MCF 10A (cell line): Measurements from ENCODE around the gene SLMAP. TPM values are rescaled to one million over a fixed set of nuclear protein-coding genes. Genes with fewer than 3 reads are reported as not detected.

ENCODE experiments used
- BruUV-seq: library from RNA; stranded (reverse); fragments of 400-500 nt; replicated peaks from 2 replicates; lab custom pipeline; 2021; lab: Mats Ljungman, UMichigan
- CTCF ChIA-PET: fragments of 300-600 bp; sonication (Branson Sonifier 250); formaldehyde crosslinking; extraction: SDS; loops from one replicate; lab custom pipeline; 2021; ENCODE audit warnings: antibody characterized with exemption, inconsistent platforms; lab: Yijun Ruan, JAX
- POLR2A ChIA-PET: fragments of 300-600, 350-650 bp; sonication (Branson Sonifier 250); formaldehyde crosslinking; extraction: SDS; loops from one replicate; lab custom pipeline; 2020; ENCODE audit warnings: antibody characterized with exemption, inconsistent platforms; lab: Yijun Ruan, JAX
- DNase-seq: peaks from one replicate; pipeline ENCODE4 v3.0.0-alpha.2; 2018; ENCODE audit not compliant: unreplicated experiment
- H3K27ac Mint-ChIP-seq: one replicate; pipeline ENCODE4 v1.8.0; 2022; ENCODE audit warnings: mild to moderate bottlenecking, low read depth, mixed read lengths; ENCODE audit not compliant: unreplicated experiment
- H3K27me3 Mint-ChIP-seq: one replicate; pipeline ENCODE4 v1.8.0; 2022; ENCODE audit warnings: mixed read lengths; ENCODE audit not compliant: insufficient read depth, unreplicated experiment
- H3K36me3 Mint-ChIP-seq: one replicate; pipeline ENCODE4 v1.8.0; 2022; ENCODE audit warnings: mild to moderate bottlenecking, moderate library complexity, mixed read lengths; ENCODE audit not compliant: insufficient read depth, unreplicated experiment
- H3K4me1 Mint-ChIP-seq: one replicate; pipeline ENCODE4 v1.8.0; 2022; ENCODE audit warnings: mixed read lengths; ENCODE audit not compliant: insufficient read depth, unreplicated experiment
- H3K4me3 Mint-ChIP-seq: one replicate; pipeline ENCODE4 v1.8.0; 2022; ENCODE audit warnings: mild to moderate bottlenecking, moderate library complexity, mixed read lengths; ENCODE audit not compliant: unreplicated experiment
- H3K9me3 Mint-ChIP-seq: one replicate; pipeline ENCODE4 v1.8.0; 2022; ENCODE audit warnings: mixed read lengths; ENCODE audit not compliant: unreplicated experiment
- intact Hi-C: fragments of 100-400 bp; cut with micrococcal nuclease; formaldehyde crosslinking; loops from 2 replicates; pipeline ENCODE4 v1.14.1; 2022
- total RNA-seq: library from RNA; stranded (reverse); gene quantifications from 2 replicates; pipeline ENCODE4 v1.2.3, GENCODE V29; 2022
- TF ChIP-seq, protein P1 (sequence below): fragments of 200-600 bp; IDR thresholded peaks from one replicate; pipeline ENCODE4 v1.8.0; 2022; ENCODE audit warnings: antibody characterized with exemption, mild to moderate bottlenecking; ENCODE audit not compliant: unreplicated experiment

SLMAP gene
- total RNA-seq, 1 experiment from 2014 or later: 77.9 TPM

DNA sequence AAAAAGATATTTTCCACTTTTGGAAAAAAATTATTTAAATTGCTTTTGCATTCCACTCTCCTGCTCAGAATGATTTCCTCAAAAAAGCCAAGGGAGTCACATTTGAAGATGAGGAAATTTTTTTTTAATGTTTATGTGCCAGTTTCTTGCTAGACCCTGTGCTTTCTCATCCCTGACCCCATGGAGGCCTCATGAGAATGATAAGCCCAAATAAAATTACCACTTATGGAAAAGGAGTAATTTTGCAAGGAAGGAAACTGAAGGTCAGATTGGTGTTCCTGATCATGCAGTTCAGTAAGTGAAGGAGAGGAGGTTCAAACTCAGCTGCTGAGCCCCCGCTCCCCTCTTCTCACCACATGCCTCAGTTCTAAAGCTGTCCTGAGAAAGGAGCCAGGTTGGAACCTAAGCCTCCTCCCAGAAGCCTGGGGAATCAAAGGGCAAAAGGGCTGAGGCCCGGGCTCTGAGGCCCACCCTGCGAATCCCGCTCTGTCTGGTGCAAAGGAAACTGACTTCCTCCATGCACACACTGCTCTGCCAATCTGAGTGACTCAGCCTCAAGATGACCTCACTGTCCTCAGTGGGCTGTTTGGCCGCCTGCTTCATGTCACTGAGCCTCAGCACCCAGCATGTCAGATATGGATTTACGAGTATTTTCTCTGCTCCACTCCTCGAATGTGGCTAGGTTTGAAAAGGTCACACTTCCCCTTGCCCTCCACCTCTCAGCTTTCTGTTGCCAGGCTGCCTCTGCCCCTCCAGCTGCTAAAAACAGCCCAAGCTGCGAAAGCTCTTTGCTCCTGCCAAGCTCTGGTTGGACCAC is 195.2 kb downstream of the SLMAP start:
- DNase-seq: peak; percentile 75
- intact Hi-C loops: loop anchor here (10.0 kb wide), 1 partner anchor 354 kb away; the partner anchor contains the start of genes HTD2 and RPP14
- peaks cover 19% of the 10 kb centered on the region for H3K4me1 Mint-ChIP-seq
- peak overlapping the region; percentile 49 for H3K27ac Mint-ChIP-seq
- POLR2A ChIA-PET: interaction anchor here (1.0 to 3.2 kb wide), 5 partner anchors 11 to 76 kb away, joined by 3 to 12 read pairs (median 4); no protein-coding TSS in a partner anchor
- no TSS peak for BruUV-seq
- TF ChIP-seq, protein P1, sequence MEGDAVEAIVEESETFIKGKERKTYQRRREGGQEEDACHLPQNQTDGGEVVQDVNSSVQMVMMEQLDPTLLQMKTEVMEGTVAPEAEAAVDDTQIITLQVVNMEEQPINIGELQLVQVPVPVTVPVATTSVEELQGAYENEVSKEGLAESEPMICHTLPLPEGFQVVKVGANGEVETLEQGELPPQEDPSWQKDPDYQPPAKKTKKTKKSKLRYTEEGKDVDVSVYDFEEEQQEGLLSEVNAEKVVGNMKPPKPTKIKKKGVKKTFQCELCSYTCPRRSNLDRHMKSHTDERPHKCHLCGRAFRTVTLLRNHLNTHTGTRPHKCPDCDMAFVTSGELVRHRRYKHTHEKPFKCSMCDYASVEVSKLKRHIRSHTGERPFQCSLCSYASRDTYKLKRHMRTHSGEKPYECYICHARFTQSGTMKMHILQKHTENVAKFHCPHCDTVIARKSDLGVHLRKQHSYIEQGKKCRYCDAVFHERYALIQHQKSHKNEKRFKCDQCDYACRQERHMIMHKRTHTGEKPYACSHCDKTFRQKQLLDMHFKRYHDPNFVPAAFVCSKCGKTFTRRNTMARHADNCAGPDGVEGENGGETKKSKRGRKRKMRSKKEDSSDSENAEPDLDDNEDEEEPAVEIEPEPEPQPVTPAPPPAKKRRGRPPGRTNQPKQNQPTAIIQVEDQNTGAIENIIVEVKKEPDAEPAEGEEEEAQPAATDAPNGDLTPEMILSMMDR: no peak
- CTCF ChIA-PET: interaction anchor here (0.7 to 2.4 kb wide), 8 partner anchors 11 to 188 kb away, joined by 3 to 13 read pairs (median 5); no protein-coding TSS in a partner anchor
- no peak overlapping the region for H3K4me3 Mint-ChIP-seq
- H3K9me3 Mint-ChIP-seq: no peaks in the 10 kb centered on the region
- no peaks in the 10 kb centered on the region for H3K27me3 Mint-ChIP-seq
- H3K36me3 Mint-ChIP-seq: peaks cover 4% of the 10 kb centered on the region

DNA sequence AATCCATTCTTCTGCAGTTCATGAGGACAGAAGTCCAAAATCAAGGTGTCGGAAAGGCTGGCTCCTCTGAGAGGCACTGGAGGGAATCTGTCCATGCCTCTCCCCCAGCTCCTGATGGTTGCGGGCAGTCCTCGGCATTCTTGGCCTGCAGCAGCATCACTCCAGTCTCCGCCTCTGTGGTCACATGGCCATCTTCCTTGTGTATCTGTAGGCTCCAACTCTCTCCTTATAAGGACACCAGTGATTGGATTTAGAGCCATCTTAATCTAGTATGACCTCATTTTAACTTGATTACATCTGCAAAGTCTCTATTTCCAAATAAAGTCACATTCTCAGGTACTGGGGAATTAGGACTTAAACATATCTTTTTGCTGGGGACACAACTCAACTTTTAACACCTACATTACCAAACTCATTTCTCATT is 196.1 kb downstream of the SLMAP start:
- no peak overlapping the region for H3K4me3 Mint-ChIP-seq
- CTCF ChIA-PET: interaction anchor here (0.7 to 2.2 kb wide), 4 partner anchors 20 to 215 kb away, joined by 3 to 7 read pairs (median 4); no protein-coding TSS in a partner anchor
- no peaks in the 10 kb centered on the region for H3K27me3 Mint-ChIP-seq
- H3K36me3 Mint-ChIP-seq: peaks cover 4% of the 10 kb centered on the region
- BruUV-seq: no TSS peak
- peak; percentile 56 for DNase-seq
- intact Hi-C loops: loop anchor here (10.0 kb wide), 1 partner anchor 353 kb away; the partner anchor contains the start of genes HTD2 and RPP14
- peaks cover 22% of the 10 kb centered on the region for H3K4me1 Mint-ChIP-seq
- TF ChIP-seq, protein P1: no peak
- H3K9me3 Mint-ChIP-seq: no peaks in the 10 kb centered on the region
- no peak overlapping the region for H3K27ac Mint-ChIP-seq
- POLR2A ChIA-PET: interaction anchor here (0.6 to 3.2 kb wide), 5 partner anchors 10 to 33 kb away, joined by 3 to 12 read pairs (median 4); no protein-coding TSS in a partner anchor

DNA sequence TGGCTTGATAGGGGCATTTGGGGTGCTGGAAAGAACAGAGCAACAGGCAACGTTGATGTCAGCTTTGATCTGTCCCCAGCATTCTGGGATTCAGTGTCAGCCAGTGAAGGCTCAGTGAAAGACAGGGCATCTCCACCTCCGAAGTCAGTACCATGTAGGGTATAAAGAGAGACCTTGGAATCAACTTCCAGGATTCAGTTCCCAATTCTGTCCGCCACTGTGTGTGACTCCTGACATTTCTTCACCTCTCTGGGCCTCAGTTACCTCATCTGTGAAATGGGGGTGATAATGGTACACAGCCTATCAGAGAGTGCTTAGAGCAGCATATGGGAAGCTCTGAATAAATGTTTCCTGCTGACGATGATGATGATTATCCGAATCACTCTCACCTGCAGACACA is 196.5 kb downstream of the SLMAP start:
- ChIA-PET POLR2A (interaction anchor here (0.6 kb wide), 1 partner anchor 26 kb away, joined by 3 read pairs; no protein-coding TSS in a partner anchor), CTCF (interaction anchor here (1.2 kb wide), 1 partner anchor 214 kb away, joined by 4 read pairs; no protein-coding TSS in a partner anchor)
- no TSS peak for BruUV-seq

More for the DNA sequence above, 196.5 kb downstream of the SLMAP start:
- DNase-seq: no peak
- H3K27ac Mint-ChIP-seq: no peak overlapping the region
- no peak overlapping the region for H3K4me3 Mint-ChIP-seq
- H3K27me3 Mint-ChIP-seq: no peaks in the 10 kb centered on the region
- H3K36me3 Mint-ChIP-seq: peaks cover 4% of the 10 kb centered on the region
- TF ChIP-seq, protein P1: no peak
- H3K9me3 Mint-ChIP-seq: no peaks in the 10 kb centered on the region
- H3K4me1 Mint-ChIP-seq: peaks cover 22% of the 10 kb centered on the region
- intact Hi-C loops: loop anchor here (10.0 kb wide), 1 partner anchor 352 kb away; the partner anchor contains the start of genes HTD2 and RPP14
